Psoas muscle (tissue), 8 donors: Measurements from ENCODE around the gene ARHGEF16. TPM values are rescaled to one million over a fixed set of nuclear protein-coding genes. Genes with fewer than 3 reads are reported as not detected.

Experiments used
- ATAC-seq, 4 donors: fragments of 200-7000 bp; cut with Tn5 transposase; one replicate each; pipeline ENCODE4 v1.9.1; 2020; ENCODE audit warnings: moderate library complexity in 3 of 4, mild to moderate bottlenecking in 2 of 4
- DNase-seq, 2 donors: peaks; one replicate each; pipeline ENCODE4 v3.0.0-alpha.2; 2020
- H3K27ac ChIP-seq: fragments of 200-600 bp; one replicate; pipeline ENCODE4 v1.8.0; 2022
- H3K27me3 ChIP-seq, 3 donors: fragments of 200-600 bp in 1 of 3; one replicate each; pipeline versions ENCODE4 v1.6.1 to v1.8.0; 2013 to 2022; ENCODE audit warnings: low read length in 2 of 3, mild to moderate bottlenecking in 2 of 3, moderate library complexity in 1 of 3; ENCODE audit not compliant: insufficient read depth in 3 of 3
- H3K36me3 ChIP-seq, 2 donors: fragments of 200-600 bp in 1 of 2; one replicate each; pipeline versions ENCODE4 v1.6.1 to v1.8.0; 2013 to 2022; ENCODE audit warnings: low read depth in 1 of 2, mild to moderate bottlenecking in 1 of 2, moderate library complexity in 1 of 2; ENCODE audit not compliant: insufficient read depth in 1 of 2
- H3K4me1 ChIP-seq: fragments of 200-600 bp; one replicate; pipeline ENCODE4 v1.8.0; 2022
- H3K4me3 ChIP-seq: fragments of 200-600 bp; one replicate; pipeline ENCODE4 v1.8.0; 2022; ENCODE audit warnings: mild to moderate bottlenecking
- H3K9me3 ChIP-seq: fragments of 200-600 bp; one replicate; pipeline ENCODE4 v1.8.0; 2022
- CTCF ChIP-seq: fragments of 200-600 bp; IDR thresholded peaks from one replicate; pipeline ENCODE4 v1.8.0; 2022; ENCODE audit warnings: antibody characterized with exemption
- WGBS, 3 donors: extraction: QIAGEN DNeasy Blood & Tissue Kit; methylation state at CpG; one replicate each; pipeline versions ENCODE4 v1.1.6 to v1.1.7; 2013; 5-methylcytosine and 5-hydroxymethylcytosine counted together
- intact Hi-C, 2 donors: fragments of 100-400 bp; cut with DNase I; formaldehyde crosslinking; loops; one replicate each; pipeline versions ENCODE4 v1.11.0 to v1.14.2; 2022
- polyA plus RNA-seq, 3 donors: library from polyadenylated mRNA; stranded (reverse); fragments of 200-250 nt; gene quantifications; one replicate each; pipeline ENCODE4 v1.2.3, GENCODE V29; 2013
- total RNA-seq, 4 donors: library from RNA; stranded (reverse); fragmentation: NEBNext Ultra II Directional in 2 of 4; extraction: Animal tissue kit (Norgen Biotek cat#: 25700) in 2 of 4; gene quantifications; one replicate each; pipeline versions ENCODE4 v1.2.1 to v1.2.4, GENCODE V29; 2021 to 2023
- donor health status: healthy with polysubstance abuse.
- donor health status: DM: no; HTN: no; CAD: no; lungs with moderate emphysema.
- donor health status: Bipolar disorder and iron deficiency.
- donor health status: healthy.
- donor health status: DM: yes; HTN: yes; CAD: no.
- donor health status: DM: no; HTN: no; CAD: no.
- donor health status: DM: no; HTN: no; CAD: no.
- donor health status: DM: yes; HTN: yes; CAD: no.

ARHGEF16 gene
- total and polyA plus RNA-seq, 7 donors, result 0.29 to 0.56 (median 0.51) TPM

GRCh38 chr1:3444298-3444697 is 10.2 kb upstream of the ARHGEF16 start:
- ATAC-seq, result no peak
- H3K4me1 ChIP-seq, result no peaks in the 10 kb centered on the region
- WGBS, 3 donors, result 87 to 92% (median 91%) methylated on average over 18 of the region's 18 CpGs
- intact Hi-C loops, result no loop called here
- H3K27ac ChIP-seq, result no peak overlapping the region
- no peaks in the 10 kb centered on the region for H3K9me3 ChIP-seq
- TF ChIP-seq CTCF, result no peak
- peaks cover 0 to 38% (median 5%) of the 10 kb centered on the region in 3 donors for H3K27me3 ChIP-seq
- peak in 1 of 2 donors; percentile 21 for DNase-seq
- H3K36me3 ChIP-seq, result no peaks in the 10 kb centered on the region
- no peak overlapping the region for H3K4me3 ChIP-seq

- intact Hi-C loops, result no loop called here
Observed at GRCh38 chr1:3444736-3445135, 9.7 kb upstream of the ARHGEF16 start.

GRCh38 chr1:3450202-3450863 is 4.1 kb upstream of the ARHGEF16 start:
- Histone ChIP-seq H3K27me3 (peaks cover 0 to 10% (median 2%) of the 10 kb centered on the region in 3 donors), H3K4me3 (no peak overlapping the region), H3K9me3 (no peaks in the 10 kb centered on the region), H3K36me3 (no peaks in the 10 kb centered on the region), H3K4me1 (peaks cover 12% of the 10 kb centered on the region), H3K27ac (no peak overlapping the region)
- no peak for TF ChIP-seq CTCF
- intact Hi-C loops, result loop anchor here in 1 of 2 donors (5.0 kb wide), 1 partner anchor 272 kb away; no protein-coding TSS in a partner anchor
- no peak for ATAC-seq
- WGBS, 3 donors, result 78 to 84% (median 82%) methylated on average over 9 of the region's 9 CpGs
- no peak for DNase-seq

More at GRCh38 chr1:3444736-3445135, 9.7 kb upstream of the ARHGEF16 start:
- Histone ChIP-seq H3K27ac (no peak overlapping the region), H3K9me3 (no peaks in the 10 kb centered on the region), H3K4me1 (no peaks in the 10 kb centered on the region), H3K36me3 (no peaks in the 10 kb centered on the region), H3K27me3 (peaks cover 0 to 36% (median 5%) of the 10 kb centered on the region in 3 donors), H3K4me3 (no peak overlapping the region)
- no peak for TF ChIP-seq CTCF
- 50 to 62% (median 59%) methylated on average over 10 of the region's 10 CpGs for WGBS, 3 donors
- ATAC-seq (no peak), DNase-seq (peak; percentile 4 to 16)

GRCh38 chr1:3450983-3451382 is 3.5 kb upstream of the ARHGEF16 start:
- Histone ChIP-seq H3K4me1 (peaks cover 12% of the 10 kb centered on the region), H3K27ac (no peak overlapping the region), H3K9me3 (no peaks in the 10 kb centered on the region), H3K4me3 (no peak overlapping the region), H3K36me3 (no peaks in the 10 kb centered on the region), H3K27me3 (peaks cover 0 to 8% (median 2%) of the 10 kb centered on the region in 3 donors)
- no peak for ATAC-seq
- no peak for TF ChIP-seq CTCF
- intact Hi-C loops, result loop anchor here in 1 of 2 donors (5.0 kb wide), 1 partner anchor 271 kb away; no protein-coding TSS in a partner anchor
- DNase-seq, result peak in 1 of 2 donors; percentile 29
- WGBS, 3 donors, result 68 to 74% (median 71%) methylated on average over 12 of the region's 12 CpGs
